Ascending aorta (tissue), 2 donors: Measurements from ENCODE around the gene INSM1. TPM values are rescaled to one million over a fixed set of nuclear protein-coding genes. Genes with fewer than 3 reads are reported as not detected.
"Not testable (repeated sequence)": the region's sequence is repeated elsewhere in the genome, so short reads cannot be mapped to it uniquely, and the experiment has no call there.

Experiments used
- DNase-seq, 2 donors: peaks; one replicate each; pipeline ENCODE4 v3.0.0-alpha.2; 2019; ENCODE audit warnings: low spot score in 2 of 2
- H3K27ac ChIP-seq, 2 donors: fragments of 200-600 bp; sonication (generic); one replicate each; pipeline ENCODE4 v1.5.1; 2016 to 2017; ENCODE audit warnings: mild to moderate bottlenecking in 1 of 2
- H3K27me3 ChIP-seq: fragments of 200-600 bp; sonication (generic); one replicate; pipeline ENCODE4 v1.5.1; 2017
- H3K36me3 ChIP-seq, 2 donors: fragments of 200-600 bp; sonication (generic); one replicate each; pipeline ENCODE4 v1.5.1; 2016
- H3K4me1 ChIP-seq, 2 donors: fragments of 200-600 bp; sonication (generic); one replicate each; pipeline ENCODE4 v1.5.1; 2016 to 2017; ENCODE audit warnings: mild to moderate bottlenecking in 1 of 2
- H3K4me3 ChIP-seq, 2 donors: fragments of 200-600 bp; sonication (generic); one replicate each; pipeline ENCODE4 v1.5.1; 2016 to 2017; ENCODE audit warnings: mild to moderate bottlenecking in 1 of 2
- H3K9me3 ChIP-seq, 2 donors: fragments of 200-600 bp; sonication (generic); one replicate each; pipeline ENCODE4 v1.5.1; 2016
- intact Hi-C: fragments of 100-400 bp; cut with DNase I; formaldehyde crosslinking; loops from one replicate; pipeline ENCODE4 v1.15.1; 2023
- total RNA-seq: library from RNA; depleted of rRNA; stranded (reverse); fragments of >200 nt; gene quantifications from one replicate; pipeline ENCODE4 v1.1.0, GENCODE V29; 2016
- TF ChIP-seq, protein P1 (sequence below), 3 experiments: fragments of 200-600 bp in 2 of 3; fragments of 450-650 bp in 1 of 3; sonication (generic) in 2 of 3; IDR thresholded peaks; one replicate each; pipeline ENCODE4 v1.5.1; 2016 to 2019; ENCODE audit warnings: antibody characterized with exemption in 3 of 3, mild to moderate bottlenecking in 1 of 3, moderate library complexity in 1 of 3

INSM1 gene
- total RNA-seq, 1 donor from 2014 or later = not detected

- no peaks in the 10 kb centered on the region for H3K4me1 ChIP-seq
- no peak for DNase-seq
- intact Hi-C loops = no loop called here
- no peaks in the 10 kb centered on the region for H3K36me3 ChIP-seq
- no peak overlapping the region for H3K4me3 ChIP-seq
- peaks cover 0 to 8% of the 10 kb centered on the region in 2 donors for H3K9me3 ChIP-seq
- TF ChIP-seq, protein P1, sequence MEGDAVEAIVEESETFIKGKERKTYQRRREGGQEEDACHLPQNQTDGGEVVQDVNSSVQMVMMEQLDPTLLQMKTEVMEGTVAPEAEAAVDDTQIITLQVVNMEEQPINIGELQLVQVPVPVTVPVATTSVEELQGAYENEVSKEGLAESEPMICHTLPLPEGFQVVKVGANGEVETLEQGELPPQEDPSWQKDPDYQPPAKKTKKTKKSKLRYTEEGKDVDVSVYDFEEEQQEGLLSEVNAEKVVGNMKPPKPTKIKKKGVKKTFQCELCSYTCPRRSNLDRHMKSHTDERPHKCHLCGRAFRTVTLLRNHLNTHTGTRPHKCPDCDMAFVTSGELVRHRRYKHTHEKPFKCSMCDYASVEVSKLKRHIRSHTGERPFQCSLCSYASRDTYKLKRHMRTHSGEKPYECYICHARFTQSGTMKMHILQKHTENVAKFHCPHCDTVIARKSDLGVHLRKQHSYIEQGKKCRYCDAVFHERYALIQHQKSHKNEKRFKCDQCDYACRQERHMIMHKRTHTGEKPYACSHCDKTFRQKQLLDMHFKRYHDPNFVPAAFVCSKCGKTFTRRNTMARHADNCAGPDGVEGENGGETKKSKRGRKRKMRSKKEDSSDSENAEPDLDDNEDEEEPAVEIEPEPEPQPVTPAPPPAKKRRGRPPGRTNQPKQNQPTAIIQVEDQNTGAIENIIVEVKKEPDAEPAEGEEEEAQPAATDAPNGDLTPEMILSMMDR (IDR thresholded peaks at IDR 0.05) = no peak
- H3K27ac ChIP-seq = no peak overlapping the region
- no peaks in the 10 kb centered on the region for H3K27me3 ChIP-seq
Observed at GRCh38 chr20:20344476-20344875, 23.4 kb upstream of the INSM1 start.

GRCh38 chr20:20353576-20353975 lies 14.3 kb upstream of the INSM1 start:
- intact Hi-C loops = no loop called here

DNA sequence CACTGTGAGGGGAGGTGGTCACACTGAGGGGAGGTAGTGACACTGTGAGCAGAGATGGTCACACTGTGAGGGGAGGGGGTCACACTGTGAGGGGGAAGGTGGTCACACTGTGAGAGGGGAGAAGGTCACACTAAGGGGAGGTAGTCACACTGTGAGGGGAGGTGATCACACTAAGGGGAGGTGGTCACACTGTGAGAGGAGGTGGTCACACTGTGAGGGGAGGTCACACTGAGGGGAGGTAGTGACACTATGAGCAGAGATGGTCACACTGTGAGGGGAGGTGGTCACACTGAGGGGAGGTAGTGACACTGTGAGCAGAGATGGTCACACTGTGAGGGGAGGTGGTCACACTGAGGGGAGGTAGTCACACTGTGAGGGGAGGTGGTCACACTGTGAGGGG lies 12.4 kb upstream of the INSM1 start:
- H3K36me3 ChIP-seq, intact Hi-C loops: not testable (repeated sequence)

More at GRCh38 chr20:20353576-20353975, 14.3 kb upstream of the INSM1 start:
- H3K4me1 ChIP-seq = no peaks in the 10 kb centered on the region
- no peaks in the 10 kb centered on the region for H3K27me3 ChIP-seq
- H3K36me3 ChIP-seq = no peaks in the 10 kb centered on the region
- no peak overlapping the region for H3K27ac ChIP-seq
- H3K9me3 ChIP-seq = no peaks in the 10 kb centered on the region
- TF ChIP-seq, protein P1 (IDR thresholded peaks at IDR 0.05) = no peak
- no peak for DNase-seq
- no peak overlapping the region for H3K4me3 ChIP-seq

DNA sequence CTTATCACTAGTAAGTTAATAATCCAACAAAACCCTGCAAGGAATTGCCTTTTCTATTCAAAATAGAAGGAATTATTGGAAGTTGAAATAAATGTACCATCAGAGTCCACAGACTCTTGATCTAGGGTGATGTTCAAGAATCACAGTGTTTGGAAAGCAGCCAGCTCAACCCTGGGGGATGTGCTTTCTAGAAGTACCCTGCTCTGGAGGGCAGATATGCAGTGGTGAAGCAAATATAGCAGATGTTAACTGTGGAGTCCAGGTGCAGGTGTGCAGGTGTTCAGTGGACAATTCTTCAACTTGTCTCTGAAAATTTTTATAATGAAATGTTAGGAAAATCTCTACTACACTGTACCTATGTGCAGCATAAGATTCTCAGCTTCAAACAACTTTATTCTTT lies 9.1 kb upstream of the INSM1 start:
- Histone ChIP-seq H3K9me3 (no peaks in the 10 kb centered on the region), H3K4me3 (no peak overlapping the region), H3K27ac (no peak overlapping the region), H3K36me3 (no peaks in the 10 kb centered on the region), H3K27me3 (no peaks in the 10 kb centered on the region), H3K4me1 (peaks cover 0 to 2% of the 10 kb centered on the region in 2 donors)
- TF ChIP-seq, protein P1 (IDR thresholded peaks at IDR 0.05) = no peak
- intact Hi-C loops = no loop called here
- no peak for DNase-seq

More for the DNA sequence above, 12.4 kb upstream of the INSM1 start:
- not testable (repeated sequence) for H3K4me3 ChIP-seq, H3K9me3 ChIP-seq, H3K27ac ChIP-seq, H3K4me1 ChIP-seq, H3K27me3 ChIP-seq, DNase-seq

DNA sequence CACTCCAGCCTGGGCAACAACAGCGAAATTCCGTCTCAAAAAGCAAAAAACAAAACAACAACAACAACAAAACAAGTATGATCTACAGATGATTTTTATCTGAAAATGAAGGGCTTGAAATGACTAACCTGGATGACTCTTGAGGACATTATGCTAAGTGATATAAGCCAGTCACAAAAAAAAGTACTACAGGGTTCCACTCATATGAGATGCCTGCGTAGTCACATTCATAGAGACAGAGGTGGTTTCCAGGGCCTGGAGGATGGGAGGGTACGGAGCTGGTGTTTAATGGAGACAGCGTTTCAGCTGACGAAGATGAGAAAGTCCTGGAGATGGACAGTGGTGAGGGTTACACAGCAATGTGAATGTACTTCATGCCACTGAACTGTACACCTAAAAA lies 8.3 kb upstream of the INSM1 start:
- H3K27me3 ChIP-seq = peaks cover 8% of the 10 kb centered on the region
- H3K9me3 ChIP-seq = no peaks in the 10 kb centered on the region
- H3K27ac ChIP-seq = no peak overlapping the region
- no peak for DNase-seq
- TF ChIP-seq, protein P1 (IDR thresholded peaks at IDR 0.05) = no peak
- intact Hi-C loops = loop anchor here (10.0 kb wide), 1 partner anchor 275 kb away; no protein-coding TSS in a partner anchor
- H3K36me3 ChIP-seq = no peaks in the 10 kb centered on the region
- H3K4me3 ChIP-seq = no peak overlapping the region
- peaks cover 0 to 2% of the 10 kb centered on the region in 2 donors for H3K4me1 ChIP-seq

GRCh38 chr20:20360464-20360863 lies 7.4 kb upstream of the INSM1 start:
- H3K27me3 ChIP-seq = peaks cover 13% of the 10 kb centered on the region
- no peaks in the 10 kb centered on the region for H3K9me3 ChIP-seq
- intact Hi-C loops = loop anchor here (10.0 kb wide), 1 partner anchor 276 kb away; no protein-coding TSS in a partner anchor
- H3K4me1 ChIP-seq = peaks cover 0 to 2% of the 10 kb centered on the region in 2 donors
- DNase-seq = no peak
- TF ChIP-seq, protein P1 (IDR thresholded peaks at IDR 0.05) = peak; percentile 39 to 64 (median 62)
- H3K36me3 ChIP-seq = no peaks in the 10 kb centered on the region
- H3K4me3 ChIP-seq = no peak overlapping the region
- H3K27ac ChIP-seq = no peak overlapping the region
